Measurements from ENCODE around the gene HOXB2.

DNA sequence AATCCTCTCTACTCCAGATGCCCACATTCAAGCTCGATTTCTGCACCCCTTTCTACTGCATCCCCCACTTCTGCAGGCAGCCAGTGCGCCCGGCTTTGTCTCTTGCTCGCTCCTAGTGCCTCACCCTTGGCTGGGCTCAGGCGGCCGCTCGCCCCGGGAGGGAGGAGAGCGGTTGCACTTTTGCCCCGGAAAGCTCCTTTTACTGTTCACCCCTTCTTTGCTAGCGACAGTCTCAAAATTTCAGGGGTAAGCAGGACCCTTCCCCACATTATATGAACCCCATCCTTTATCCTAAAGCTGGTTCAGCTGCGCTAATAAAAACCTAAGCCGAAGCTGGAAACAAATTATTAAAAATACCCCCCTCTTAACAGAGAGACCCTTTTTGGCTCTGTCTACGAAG, 47.7 kb upstream of the HOXB2 start:
- TF ChIP-seq POLR2AphosphoS5 (IDR thresholded peaks at IDR 0.05; ENCODE audit: borderline replicate concordance, low read depth, low read length) (no peak), EZH2 (IDR thresholded peaks at IDR 0.05) (no peak)
